GM21360 (cell line): ENCODE data around the gene MTRF1L.

Experiments
- ATAC-seq: cut with Tn5 transposase; IDR thresholded peaks from one replicate; pipeline ENCODE4 v1.9.1; 2021; ENCODE audit warnings: mild to moderate bottlenecking, moderate library complexity; ENCODE audit not compliant: unreplicated experiment

Gene MTRF1L, protein sequence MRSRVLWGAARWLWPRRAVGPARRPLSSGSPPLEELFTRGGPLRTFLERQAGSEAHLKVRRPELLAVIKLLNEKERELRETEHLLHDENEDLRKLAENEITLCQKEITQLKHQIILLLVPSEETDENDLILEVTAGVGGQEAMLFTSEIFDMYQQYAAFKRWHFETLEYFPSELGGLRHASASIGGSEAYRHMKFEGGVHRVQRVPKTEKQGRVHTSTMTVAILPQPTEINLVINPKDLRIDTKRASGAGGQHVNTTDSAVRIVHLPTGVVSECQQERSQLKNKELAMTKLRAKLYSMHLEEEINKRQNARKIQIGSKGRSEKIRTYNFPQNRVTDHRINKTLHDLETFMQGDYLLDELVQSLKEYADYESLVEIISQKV

DNA sequence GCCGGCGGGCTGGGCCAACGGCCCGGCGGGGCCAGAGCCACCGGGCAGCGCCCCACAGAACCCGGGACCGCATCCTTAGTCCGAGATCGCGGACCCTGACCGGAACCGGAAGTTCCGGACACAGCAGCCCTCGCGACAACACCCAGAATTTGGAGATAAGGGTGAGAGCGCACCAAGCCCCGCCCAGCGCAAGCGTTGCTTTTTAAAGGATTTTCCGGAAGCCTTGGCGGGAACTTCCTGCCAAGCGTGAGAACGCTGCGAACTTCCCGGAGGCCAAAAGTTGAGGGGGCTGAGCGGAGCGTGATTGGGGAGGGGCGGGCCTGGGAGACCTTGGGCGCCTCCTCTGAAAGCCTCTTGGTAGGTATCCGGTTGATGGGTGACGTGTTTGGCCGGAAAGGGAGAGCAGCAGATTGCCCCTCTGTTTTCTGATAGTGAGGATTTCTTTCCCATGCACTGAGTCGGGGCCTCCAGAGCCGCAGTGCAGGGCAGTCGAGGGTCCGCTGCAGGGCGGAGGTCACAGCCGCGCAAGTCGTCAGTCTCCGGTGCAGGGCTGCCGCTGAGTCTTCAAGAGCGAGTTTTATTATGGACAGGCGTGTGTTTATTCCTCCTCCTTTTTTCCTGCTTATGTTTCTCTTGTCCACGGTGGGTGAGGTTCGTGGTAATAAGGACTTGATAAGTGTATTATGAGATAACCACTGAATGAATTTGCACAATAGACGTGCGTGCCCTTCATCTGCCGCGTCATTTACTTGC, at the start of gene MTRF1L:
TSS of gene MTRF1L (minus strand) at position 97 of the 753 bp plus-strand sequence. CDS start at position 73, 24 bp downstream.
- ATAC-seq, result peak; percentile 91

DNA sequence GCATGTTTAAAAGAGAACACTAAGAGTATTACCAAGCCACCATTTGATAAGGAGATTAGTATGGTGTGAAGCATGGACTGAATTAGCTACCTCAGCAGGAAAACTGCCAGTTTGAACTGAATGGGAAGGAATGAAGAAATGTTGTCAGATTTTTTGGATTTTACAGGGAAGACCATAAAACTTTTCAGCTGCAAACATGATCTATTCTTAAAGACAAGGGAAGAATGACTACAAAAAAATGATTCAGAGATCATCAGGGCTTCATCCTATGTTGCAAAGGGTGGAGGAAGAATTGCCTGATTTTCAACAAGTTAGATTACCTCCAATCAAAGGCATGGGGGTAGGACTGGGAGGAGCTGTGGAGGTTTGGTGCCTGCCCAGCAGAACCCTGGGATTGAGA, 49.3 kb upstream of the MTRF1L start:
- no peak for ATAC-seq

DNA sequence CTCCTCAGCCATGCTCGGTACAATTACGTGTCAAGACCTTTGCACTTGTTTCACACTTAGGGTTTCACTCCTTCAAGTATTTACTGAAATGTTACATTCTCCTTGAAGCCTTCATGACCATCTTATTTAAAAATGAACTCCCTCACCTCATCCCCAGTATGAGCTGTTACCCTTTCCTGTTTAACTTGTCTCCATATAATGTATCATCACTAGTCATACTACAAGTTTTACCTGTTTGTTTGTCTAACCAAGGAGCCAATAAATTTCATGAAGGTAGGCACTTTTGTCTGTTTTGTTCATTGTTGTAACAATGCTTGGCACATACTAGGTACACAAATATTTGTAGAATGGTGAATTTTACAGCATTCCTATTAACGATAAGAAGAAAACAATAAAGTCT, 46.1 kb upstream of the MTRF1L start:
- ATAC-seq, result no peak

DNA sequence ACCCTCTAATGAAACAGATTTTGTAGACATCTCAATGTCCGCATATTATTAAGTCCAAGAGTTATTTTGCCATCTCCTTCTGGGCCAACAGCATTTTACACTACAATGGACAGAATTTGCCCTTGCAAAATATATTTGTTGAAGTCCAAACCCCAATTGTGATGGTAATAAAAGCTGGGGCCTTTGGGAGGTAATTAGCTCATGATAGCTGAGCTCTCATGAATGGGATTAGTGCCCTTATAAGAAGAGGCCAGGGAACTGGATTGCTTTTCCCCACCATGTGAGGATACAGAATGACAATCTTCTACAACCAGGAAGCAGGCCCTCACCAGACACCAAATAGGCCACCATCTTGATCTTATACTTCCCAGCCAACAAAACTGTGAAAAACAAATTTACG, 44.9 kb upstream of the MTRF1L start:
- ATAC-seq, result no peak

DNA sequence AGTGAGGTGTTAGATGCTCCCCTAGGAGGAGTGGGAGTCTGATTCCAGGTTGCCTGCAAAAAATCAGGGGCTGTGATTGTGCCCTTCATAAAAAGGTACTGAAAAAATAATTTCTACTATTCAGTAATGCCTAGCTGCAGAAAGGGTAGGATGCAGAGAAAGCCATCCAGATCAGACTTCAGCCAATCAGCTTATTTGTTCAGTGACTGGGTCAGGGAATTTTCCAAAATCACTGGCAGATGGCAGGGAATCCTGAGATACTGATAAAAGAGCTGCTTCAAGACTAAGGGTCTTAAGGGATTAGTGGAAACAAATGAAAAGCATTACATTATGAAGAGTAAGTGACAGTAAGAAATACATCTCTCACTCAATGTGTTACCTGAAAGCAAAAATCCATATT, 42.8 kb upstream of the MTRF1L start:
- ATAC-seq, result no peak

DNA sequence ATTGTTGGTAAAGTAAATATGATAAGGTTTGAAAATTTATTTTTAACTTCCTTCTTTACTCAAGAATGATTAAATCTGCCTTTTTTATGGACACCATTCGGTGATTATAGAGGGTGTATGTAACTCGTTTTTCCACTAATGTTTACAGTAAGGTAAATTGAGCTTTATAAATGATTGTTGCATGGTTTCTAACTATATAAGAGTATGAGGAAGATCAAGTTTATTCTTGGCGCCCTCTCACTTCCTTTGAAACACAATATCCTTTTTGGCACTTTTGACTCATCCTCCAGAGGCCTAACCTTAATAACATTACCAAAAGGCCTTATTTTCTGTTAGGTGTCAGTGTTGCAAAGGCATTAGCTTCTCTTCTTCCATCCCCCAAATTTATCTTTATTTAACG, 41.8 kb upstream of the MTRF1L start:
- ATAC-seq, result no peak

DNA sequence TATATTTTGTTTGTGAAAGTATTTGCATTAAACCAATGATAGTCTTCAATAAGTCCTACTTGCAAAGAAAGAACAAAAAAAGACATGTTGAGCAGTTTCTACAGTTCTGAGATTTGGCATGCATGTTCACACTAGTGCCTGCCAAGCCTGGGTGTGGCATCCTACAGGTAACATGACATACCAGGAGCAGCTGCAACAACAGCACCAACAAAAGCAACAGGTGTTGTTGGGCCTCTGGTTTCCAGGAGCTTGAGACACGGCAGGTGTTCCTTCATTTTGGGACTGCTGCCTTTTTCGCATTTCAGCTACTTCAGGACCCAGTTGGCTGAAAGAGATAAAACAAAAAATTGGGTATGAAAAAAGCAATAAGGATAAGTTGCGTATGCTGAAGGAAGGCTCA, 41.2 kb upstream of the MTRF1L start:
- no peak for ATAC-seq

DNA sequence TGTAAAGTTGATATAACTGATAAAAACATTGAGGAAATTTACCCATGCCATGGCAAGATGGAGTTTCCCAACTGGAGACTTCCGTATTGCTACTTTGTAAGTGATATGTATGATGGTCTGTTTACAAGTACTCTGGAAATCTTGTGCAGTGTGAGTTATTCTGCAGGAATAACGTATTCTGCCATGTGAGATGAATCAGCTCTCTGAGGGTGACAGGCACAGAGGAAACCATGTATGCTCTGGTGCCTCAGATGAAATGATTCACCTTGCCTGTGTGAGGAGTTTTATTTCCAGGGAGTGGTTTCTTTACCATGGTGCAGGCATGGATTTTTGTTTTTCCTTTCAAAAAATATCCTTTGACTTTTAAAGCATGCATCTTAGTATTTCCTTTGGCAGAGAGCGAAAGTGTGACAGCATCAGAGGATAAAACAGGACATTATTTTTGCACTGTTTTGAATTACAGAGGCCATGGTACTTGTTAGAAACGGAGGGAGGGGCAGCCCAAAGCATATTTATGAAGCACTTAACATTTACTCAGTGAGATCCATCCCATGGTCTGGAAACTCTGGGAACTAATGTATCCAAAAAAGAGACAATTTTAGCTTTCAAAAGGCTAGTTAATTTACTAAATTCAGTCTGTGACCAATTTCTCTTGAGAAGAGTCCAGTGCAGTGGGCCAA, 36.0 kb upstream of the MTRF1L start:
- no peak for ATAC-seq

DNA sequence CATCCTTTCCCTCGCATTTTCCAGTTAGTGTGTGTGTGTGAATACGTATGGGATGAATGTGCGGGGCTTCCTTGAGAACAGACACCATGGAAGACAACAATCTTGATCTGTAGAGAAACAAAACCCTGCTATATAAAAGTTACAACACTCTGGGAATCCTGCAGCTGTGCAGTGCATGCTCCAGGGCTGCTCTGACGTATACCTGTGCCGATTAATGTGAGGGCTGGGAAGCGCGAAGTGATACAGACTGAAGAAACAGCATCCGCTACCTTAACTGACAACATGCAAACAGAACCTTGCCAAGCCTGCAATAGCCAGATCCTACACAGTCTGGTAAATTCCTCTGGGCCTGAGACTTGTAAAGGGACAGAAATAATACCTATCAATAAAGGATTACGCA, 31.6 kb upstream of the MTRF1L start:
- ATAC-seq, result no peak

DNA sequence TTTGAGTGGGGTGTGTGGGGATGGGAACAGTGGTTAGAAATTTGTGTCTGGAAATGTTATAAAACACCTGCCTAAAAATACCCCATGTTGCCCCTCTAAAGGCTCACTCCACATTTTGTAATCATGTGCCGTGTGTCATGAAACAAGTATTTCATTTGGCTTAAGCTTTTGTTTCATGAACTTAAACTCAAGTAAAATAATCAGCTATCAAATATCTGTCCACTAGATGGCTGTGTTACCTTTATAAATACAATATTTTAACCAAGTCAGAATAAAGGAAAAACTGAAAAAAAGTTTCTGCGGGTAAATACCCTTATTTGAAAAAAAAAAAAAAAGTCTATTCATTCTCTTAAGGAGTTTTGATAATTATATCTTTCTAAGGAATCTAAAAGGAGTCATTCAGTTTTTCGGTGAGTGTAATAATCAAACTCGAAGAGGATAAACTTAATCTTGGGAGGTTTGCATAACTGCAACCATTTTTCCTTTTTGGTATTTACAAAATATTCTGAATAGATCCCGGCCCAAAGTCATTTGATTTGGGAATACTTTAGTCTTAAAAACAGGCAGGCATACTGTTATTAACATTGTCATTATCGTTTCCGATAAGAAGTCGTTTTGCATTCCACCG, 29.9 kb upstream of the MTRF1L start:
- ATAC-seq, result no peak

DNA sequence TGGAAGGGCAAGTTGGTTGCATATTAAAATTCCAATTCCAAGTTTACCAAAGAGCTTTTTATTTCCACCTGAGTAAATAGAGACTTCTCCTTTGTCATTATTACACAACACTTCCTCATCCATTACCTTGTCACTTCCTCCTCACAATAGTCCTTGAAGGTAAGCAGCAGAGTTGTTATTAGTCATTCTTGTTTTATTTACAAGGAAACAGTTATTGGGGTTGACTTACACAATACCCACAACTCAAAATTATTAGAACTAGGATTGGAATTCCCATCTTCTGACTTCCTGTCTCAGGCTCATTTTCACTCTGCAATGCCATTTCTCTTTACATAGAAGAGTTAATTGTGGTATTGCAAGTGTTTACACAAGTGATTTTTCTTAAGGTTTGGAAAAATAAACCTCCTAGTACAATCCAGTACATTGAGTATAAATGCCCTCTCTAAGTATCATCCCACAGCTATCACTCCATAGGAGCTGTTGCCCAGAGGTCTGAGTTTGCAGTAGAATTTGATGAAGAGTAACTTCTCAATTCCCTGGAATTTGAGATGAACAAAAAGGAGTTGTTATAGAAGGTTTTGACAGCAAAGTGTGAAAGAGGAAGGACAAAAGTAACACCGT, 28.9 kb upstream of the MTRF1L start:
- ATAC-seq, result no peak

DNA sequence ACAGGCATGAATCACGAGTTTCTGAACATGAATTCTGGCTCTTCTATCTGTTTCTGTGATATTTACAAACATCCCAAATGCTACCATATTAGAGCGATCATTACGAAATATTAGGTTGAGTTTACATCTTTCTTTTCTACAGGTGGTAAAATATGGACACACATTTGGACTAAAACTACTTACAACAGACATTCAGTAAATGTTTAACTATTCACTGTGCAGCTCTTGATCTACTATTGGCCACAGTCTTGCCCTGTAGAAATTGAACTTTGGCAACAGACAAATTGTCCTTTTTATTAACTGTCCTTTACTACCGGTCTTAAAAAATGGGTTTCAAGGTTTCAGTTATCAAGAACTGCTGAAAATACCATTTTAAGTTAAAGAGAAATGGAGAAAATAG, 26.5 kb upstream of the MTRF1L start:
- no peak for ATAC-seq

DNA sequence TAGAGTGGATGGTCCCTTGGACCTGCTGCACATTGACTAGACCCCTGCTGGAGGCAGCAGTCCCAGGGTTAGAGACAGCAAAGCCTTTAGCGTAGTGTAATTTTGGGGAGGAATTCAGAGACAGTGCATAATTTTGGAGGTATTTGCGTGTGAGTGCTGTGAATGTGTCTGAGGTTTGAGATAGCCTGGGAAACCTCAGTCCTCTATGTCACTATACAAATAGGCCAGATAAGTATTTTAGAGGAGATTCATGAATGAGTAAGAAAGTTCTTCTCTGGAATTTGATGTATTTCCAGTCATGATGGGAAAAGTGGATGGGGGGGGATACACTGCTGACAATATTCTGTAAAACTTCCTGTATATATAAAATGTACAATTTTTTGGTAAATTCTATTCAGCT, 25.8 kb upstream of the MTRF1L start:
- ATAC-seq, result no peak

DNA sequence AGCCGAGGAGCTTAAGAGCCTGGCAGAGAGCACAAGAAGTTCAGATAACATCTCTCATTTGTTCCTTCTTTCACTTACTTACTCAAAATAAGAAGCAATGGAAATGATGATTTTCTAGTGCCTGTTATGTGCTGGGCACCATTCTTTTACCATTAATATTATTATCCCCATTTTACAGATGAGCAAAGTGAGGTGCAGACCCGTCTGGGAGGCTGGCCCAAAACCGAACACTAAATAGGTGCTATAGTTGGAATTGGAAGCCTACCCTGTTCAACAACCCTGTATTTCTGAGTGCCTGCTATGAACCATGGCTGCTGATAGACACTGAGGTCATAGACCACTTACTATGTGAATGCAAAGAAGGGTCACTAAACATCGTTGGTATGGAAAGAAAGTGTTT, 25.0 kb upstream of the MTRF1L start:
- ATAC-seq, result no peak

DNA sequence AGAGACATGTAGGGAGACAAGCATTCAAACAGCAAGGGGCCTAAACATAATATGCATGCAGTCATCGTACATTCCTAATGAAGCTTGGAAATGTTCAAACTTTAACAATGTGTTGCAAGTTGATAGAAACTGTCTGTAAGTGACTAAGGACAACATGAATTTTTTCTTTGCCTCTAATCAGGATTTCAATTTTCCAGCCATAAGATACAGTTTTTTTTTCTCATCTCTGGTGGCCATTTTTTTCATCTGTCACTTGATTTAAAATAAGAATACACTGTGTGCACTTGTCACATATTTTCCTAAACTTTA, 22.2 kb upstream of the MTRF1L start:
- ATAC-seq, result no peak

DNA sequence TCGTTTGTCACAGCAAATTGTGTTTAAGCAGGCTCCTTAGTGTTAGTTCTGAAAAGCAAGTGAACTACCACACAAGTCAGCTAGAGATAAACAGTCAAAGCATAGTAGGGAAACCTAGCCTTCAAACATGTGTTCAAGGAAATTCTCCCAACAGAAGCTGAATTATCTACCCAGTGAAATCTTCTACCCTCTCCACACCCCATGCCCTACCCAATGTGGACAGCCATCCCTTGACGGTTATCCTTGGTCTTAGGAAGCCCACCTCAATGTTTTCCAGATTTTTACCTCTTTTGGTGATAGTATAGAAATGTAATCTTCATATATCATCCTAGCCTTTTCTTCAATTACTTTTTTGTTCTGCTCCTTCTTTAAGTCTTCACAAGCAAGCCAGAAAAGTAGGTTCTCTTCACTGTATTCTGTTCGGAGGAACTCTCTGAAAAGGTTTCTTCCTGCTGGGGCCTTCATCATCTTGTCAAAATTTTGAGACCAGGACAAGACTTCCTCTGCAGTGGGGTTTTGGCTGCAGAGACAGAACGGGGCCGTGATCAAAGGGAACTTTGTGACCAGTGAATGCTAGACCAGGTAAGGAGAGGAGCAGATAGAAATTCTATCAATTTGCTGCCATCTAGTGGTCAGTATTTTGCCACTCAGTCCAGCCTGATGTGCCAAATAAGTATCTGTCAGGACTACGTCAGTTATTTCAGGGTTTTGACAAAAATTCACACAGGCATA, 21.6 kb upstream of the MTRF1L start:
- peak; percentile 100 for ATAC-seq

DNA sequence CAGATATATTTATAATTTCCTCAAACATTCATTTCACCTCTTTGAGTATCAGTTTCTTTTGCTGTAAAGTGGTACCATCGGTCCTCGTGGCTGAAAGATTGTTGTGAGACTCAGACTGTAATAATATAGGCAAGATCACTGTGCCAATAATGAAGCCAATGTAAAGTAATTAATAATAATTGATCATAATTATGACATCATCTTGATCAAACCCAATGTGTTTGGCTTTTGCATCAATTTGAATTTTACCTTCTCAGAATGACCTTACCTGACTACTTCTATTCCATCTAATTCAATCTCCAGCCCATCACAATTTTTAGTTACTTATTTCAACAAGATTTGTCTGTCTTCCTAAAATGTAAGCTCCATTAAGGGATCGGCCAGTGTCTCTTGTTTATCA, 15.8 kb upstream of the MTRF1L start:
- no peak for ATAC-seq

DNA sequence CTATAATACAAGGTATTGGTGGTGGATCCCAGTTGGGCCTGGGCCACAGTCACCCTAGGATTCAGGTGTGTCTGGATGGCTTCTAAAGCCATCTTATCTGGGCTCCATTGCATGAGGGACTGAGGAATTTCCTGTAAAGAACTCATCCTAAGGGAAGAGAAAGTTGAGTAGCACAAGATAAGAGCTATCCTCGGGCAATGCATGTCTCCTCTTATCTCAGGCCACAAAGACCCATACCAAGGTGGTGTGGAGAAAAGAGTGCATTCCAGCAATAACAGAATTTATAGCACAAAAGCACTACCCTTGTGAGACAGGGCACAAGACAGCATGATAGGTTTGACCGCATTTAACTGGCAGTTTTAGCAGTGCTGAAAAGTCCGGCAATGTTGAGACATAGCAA, 14.3 kb upstream of the MTRF1L start:
- no peak for ATAC-seq

DNA sequence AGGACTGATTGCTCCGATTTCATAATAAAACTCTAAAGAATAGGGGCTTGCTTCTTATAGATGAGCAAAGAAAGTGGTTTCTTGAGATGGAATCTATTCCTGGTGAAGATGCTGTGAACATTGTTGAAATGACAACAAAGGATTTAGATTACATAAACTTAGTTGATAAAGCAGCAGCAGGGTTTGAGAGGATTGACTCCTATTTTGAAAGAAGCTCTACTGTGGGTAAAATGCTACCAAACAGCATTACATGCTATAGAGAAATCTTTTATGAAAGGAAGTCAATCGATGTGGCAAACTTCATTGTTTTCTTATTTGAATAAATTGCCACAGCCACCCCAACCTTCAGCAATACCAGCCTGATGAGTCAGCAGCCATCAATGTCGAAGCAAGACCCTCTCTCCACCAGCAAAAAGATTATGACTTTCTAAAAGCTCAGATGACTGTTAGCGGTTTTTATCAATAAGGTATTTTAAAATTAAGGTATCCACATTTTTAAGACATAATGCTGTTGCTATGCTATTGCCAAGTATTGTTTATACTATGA, 12.7 kb upstream of the MTRF1L start:
- no peak for ATAC-seq

DNA sequence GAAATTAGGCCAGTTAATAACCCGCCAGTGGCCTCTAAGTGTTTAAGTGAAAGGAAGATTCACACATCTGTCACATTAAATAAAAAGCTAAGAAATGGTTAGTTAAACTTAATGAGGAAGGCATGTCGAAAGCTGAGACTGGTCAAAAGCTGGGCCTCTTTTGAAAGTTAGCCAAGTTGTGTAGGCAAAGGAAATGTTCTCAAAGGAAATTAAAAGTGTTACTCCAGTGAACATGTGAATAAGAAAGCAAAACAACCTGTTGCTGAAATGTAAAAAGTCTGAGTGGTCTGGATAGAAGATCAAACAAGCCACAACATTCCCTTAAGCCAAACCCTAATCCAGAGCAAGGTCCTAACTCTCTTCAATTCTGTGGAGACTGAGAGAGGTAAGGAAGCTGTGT, 10.9 kb upstream of the MTRF1L start:
- ATAC-seq, result no peak
